ENCODE data around the gene OR1L8.

Gene OR1L8

DNA sequence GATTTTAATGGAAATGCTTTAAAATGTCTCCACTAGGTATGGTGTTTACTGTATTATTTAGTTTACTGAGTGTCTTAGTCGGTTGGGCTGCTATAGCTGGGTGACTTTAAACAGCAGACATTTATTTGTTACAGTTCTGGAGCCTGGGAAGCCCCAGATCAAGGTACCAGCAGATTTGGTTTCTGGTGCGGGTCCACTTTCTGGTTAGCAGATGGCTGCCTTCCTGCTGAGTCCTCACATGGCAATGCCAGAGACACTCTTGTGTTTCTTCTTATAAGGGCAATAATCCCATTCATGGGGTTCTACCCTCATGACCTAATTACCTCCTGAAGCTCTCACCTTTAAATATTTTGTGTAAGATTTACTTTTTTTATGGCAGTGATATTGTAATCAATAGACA, 65.0 kb downstream of the OR1L8 start:
- no peak for DNase-seq (ENCODE audit: extremely low read depth, low read depth)
- TF ChIP-seq, protein P1, sequence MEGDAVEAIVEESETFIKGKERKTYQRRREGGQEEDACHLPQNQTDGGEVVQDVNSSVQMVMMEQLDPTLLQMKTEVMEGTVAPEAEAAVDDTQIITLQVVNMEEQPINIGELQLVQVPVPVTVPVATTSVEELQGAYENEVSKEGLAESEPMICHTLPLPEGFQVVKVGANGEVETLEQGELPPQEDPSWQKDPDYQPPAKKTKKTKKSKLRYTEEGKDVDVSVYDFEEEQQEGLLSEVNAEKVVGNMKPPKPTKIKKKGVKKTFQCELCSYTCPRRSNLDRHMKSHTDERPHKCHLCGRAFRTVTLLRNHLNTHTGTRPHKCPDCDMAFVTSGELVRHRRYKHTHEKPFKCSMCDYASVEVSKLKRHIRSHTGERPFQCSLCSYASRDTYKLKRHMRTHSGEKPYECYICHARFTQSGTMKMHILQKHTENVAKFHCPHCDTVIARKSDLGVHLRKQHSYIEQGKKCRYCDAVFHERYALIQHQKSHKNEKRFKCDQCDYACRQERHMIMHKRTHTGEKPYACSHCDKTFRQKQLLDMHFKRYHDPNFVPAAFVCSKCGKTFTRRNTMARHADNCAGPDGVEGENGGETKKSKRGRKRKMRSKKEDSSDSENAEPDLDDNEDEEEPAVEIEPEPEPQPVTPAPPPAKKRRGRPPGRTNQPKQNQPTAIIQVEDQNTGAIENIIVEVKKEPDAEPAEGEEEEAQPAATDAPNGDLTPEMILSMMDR (IDR thresholded peaks at IDR 0.05; ENCODE audit: low read depth, low read length): no peak
